NCI-H1092 treated with DMSO at 0.1 percent for 48 hours (cell line): ENCODE measurements around the gene CYFIP1.

Source experiments
- DNase-seq: peaks from one replicate; lab custom pipeline; 2025; lab: John Stamatoyannopoulos, UW

The CYFIP1 gene

DNA sequence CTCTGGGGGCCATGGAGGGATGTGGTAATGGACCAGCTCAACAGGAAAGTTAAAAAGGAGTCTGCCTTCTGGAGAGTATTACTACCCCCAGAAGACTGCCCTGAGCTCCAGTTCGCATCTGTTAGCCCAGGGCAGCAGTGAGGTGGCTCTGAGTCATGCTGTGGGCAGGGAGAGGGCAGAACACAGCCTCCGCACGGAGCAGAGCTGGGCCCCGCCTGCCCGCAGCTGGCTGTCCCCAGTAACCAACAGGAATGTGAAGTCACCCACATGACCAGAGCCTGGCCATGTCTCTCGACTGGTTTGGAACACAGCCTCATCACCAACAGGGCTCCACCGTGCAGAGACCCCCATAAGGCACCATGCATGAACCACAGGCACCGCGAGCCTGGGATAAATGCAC is 62.1 kb downstream of the CYFIP1 start:
- no peak for DNase-seq

DNA sequence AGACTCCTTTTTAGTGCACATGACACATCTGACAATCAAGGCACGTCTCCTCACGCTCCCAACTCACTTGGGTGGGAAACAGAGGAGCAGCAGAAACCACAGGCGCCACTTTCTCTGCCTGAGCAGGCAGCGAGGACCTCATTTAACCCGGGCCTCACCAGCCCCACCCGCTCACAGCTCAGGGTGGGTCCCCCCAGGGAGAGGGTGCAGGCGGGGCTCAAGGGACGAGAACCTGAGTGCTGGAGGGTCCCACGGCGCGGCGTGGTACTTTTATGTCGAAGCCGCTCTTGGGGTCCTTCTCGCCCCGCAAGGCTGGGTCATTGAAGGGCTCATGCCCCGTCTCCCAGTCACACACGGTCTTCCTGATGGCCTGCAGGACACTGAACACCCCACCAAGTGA is 62.6 kb downstream of the CYFIP1 start:
- no peak for DNase-seq

DNA sequence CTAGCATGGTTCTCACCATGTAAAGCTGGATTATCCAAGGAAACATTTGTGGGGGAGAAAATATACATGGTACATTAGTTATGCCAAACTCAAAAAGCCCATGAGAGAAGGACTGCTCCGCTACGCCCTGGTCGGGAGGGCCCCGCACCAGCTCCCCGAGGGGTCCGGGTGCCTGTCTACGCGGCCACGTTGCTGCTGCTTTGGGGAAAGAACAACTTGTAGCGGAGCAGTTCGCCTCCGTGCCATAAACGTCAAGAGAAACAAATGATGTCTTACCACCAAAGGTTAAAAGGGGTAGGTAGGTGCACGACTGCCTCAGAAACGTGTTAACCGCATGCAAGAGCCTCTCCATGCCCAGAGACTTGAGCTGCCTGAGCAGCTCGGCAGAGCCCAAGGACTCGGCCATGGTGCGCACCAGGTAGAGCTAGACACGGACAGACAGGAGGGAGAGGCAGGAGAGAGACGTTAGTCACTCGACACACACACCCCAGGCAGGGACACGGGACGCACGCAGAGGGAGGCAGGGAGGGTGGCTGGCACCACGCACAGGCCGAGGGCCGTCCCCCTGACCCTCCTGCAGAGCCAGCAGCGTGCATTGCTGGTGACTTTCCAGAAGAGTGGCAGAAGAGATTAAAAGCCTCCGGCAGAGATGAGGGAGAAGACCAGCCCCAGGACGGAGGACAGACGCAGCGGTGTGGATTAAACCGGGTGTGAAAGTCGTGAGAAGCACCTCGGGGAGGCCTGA is 63.4 kb downstream of the CYFIP1 start:
- no peak for DNase-seq

DNA sequence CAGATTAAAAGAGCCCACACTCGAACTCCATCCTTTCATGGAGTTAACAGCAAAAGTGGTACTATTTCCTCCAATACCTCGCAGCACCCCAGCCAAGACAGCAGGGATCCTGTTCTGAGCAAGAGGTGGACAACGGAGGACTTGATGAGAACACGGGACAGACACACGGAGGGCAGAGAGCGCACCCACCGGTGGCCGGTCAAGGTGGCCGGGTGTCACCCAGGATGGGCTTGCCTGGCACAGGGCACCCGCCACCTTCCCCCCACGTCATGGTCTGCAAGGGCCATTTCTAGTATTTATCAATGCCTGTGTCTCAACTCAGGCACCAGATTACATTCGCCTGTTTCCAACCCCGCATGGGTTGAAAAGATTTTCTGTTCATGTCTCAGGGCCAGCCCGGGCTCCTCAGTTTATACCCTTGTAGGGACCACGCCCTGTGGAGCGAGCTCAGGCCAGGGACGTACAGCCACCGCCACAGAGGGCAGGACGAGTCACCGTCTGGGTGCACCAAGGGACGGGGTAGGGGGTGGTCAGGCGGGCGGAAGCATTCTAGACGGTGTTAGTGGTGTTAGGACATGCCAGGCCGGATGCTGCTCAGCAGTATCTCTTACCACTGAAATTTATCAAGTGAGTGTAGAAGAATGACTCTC is 64.2 kb downstream of the CYFIP1 start:
- DNase-seq, result no peak

DNA sequence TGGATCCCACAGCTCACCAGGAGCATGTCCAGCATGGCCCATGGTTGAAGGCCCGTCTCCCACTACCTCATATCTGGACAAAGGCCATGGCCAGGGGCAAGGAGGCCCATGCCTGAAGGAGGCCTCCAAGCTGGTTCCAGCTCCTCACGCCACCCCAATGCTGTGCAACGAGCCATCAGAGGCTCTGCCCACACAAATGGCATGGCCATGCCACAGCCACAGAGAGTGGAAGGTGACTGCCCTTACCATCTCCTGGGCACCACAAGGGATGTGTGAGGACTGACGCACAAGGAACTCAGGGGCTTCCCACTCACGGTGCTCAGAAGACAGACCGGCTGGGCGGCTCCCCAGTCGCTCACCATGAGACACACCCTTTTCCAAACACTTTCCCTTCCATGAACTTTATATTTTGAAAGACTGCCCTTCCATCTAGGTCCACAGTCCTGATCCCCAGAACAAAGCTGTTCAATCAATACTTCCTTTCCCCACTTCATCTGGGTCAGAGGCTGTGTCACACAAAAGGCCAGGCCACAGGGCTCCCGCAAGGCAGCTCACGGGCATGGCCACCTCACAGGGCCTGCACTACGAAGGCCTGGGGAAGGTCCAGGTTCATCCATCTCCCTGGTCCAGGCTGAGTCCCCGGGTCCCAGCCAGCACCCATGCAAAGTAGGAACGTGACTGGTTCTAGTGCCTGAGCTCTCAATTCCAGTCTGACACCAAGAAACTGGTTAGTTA is 66.4 kb downstream of the CYFIP1 start:
- DNase-seq, result no peak

DNA sequence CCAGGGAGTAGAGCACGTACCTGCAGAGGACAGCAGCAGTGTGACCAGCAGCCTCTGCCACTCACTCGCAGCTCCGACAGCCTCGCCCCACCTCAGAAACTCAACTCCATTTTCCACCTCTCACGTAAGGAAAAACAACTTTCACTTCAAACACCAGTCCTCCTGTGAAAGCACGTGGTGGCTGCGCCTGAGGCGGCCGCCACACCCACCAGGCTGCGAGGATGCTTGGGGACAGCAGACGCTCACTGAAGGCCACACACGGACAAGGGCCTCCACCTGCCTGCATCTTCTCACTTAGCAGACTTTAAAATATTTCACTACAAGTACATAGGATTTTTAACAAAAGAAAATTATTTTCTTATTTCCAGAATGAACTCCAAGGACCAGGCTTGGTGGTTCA is 67.9 kb downstream of the CYFIP1 start:
- DNase-seq, result no peak

DNA sequence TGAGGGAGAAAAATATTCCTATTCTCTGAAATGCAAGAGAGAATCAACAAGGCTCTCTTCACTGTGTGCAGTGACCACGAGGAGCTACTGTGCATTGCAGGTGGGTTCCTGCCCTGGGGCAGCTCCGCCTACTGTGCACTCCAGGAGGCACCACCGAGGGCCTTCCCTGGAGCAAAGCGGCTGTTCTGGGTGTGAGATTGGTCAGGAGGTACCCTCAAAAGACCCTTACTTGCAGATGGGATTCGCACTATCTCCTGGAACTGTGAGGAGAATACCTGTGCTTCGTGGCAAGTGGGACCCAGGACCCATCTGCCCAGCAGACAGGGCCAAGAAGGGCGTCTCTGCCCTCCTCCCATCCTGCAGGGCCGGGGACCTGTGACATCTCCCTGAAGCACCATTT is 68.9 kb downstream of the CYFIP1 start:
- DNase-seq, result no peak

DNA sequence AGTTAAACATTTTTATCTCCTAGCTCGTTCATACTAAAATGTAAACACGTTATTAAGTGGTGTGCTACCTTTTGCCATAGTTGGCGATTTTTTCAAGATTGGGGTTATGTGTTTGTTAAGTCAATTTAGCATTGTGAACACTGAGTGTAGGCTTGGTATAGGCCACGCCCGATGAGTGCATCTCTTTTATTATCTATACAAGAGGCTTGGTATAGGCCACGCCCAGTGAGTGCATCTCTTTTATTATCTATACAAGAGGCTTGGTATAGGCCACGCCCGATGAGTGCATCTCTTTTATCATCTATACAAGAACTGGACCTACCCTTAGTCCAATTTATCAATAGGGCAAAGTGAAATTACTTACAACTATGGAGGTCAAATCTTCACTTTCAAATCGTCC is 71.3 kb downstream of the CYFIP1 start:
- DNase-seq, result no peak

DNA sequence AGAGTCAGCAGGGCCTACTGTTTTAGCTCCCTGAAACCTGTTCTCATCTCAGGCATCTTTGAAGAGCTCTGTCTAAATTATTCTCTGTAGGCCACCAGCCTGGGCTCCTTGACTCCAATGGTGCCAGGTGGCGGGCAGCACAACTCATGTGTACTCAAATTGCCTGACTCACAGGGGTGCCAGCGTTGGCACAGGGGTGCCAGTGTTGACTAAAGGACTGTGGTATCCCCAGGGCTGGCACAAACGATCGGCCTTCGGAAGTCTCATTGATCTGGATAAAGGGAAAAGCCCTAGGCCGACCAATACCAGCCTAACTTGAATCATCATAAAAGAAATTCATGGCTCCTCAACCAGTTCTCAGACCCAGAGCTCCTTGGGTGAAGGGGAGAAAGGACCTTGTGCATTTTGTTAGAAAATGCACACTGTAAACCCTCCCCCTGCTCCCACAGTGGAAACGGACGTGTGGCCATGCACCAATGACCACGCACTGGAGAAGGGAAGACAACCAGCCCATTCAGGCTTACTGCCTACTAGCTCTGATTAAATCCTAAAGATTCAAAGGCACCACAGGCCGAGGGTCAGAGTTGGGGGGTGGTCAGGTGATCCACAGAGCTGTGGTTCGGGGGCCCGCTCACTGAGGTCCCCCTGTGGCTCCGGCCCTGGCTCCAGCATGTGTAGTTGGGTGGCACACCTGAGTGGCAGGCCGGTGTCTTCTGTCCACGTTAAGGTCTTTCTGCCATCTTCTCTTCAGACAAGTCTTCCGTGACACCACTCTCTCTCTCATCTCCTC is 72.8 kb downstream of the CYFIP1 start:
- DNase-seq, result no peak

DNA sequence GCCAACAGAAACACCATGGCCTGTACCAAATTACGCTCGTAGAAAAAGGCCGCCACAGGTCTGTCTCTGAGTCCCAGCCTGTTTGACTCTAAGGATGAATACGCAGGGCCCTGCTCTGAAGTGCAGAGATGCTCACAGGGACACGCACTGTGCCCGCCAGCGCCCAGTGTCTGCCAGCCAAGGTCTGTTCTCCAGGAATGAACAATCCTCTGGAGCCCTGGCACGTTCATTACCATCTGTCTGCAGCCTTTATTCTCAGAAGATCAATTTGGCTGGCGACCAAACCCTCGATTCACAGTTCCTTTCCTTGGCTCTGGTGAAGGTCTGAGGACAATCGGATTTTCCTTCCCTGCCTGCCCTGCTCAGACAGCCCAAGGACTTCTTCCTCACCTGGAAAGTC is 75.4 kb downstream of the CYFIP1 start:
- peak; percentile 59 for DNase-seq

DNA sequence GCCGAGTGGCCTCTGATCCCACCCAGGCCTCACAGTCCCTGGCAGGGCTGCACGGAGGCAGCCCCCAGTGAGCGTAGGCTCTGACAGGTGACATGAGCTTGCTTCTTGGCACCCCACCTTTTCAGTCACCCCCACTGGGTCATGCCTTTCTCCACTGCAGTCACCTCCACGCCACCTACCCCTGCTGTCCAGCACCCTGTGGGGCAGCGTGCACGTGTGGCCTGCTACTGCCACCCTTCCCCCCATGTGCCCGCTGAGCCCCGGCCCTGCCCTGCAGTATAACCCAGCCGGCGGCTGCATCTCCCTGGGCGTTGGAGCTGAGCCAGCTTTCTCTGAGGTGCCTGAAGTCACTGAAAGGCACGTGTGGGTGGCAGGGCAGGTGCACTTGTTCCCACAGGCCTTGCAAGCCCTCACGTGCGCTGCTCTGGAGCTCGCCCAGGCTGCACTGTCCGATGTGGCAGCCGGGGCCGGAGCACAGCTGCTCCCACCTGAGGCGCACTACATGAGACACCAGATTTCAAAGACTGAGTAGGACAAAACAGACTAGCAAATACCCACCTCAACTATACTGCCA is 76.1 kb downstream of the CYFIP1 start:
- DNase-seq, result peak; percentile 52

DNA sequence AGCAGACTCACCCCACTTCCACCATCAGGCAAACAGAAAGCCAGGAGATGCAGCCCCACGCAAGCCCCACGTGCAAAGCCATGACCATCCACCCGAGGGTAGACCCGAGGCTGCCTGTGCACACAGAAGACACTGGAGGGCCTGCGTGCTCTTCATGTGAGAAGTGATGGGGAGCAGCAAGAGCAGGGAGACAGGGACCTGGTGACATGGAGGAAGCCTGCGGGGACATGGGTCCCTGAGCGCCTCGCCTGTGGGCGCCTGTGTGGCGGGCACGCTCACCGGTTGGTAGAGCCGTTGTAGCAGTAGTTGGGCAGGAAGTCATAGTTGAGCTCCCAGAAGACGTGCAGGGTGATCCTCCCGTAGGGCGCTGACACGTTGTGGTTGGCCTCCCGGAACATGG is 76.7 kb downstream of the CYFIP1 start:
- DNase-seq, result no peak

DNA sequence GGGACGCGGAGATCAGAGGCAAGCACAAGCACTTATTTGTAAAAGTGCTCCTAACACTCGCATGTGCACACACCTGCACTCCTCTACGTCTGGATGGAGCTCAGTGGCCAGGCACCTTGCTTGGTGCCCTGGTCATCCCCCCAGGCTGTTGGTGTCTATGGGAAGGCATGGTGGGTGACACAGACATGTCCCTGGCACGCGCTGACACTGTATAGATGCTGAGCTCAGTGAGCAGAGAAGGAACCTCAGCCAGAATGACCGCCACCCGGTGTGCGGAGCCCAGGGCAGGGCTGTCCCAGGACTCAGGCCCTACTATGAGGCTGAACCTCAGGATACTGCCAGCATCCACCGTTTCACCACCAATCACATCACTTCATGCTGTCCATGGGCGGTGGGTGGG is 77.2 kb downstream of the CYFIP1 start:
- DNase-seq, result no peak

DNA sequence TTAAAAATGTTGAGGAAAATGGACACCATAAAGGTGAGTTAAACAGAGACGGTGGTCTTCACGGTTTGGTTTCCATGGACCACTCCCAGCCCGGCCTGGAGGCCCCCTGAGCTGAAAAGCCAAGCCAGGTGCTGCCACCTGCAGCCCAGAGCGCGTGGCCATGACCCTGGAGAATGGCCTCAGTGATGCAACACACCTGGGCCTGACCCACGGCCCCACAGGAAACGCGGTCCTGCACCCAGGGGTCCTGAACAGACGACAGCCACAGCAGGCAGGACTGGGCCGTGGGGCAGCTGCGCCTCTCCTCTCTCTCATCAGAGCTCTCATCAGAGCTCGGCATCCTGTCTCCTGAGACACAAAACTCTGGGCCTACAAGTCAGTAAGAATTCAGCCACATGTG is 77.6 kb downstream of the CYFIP1 start:
- no peak for DNase-seq

DNA sequence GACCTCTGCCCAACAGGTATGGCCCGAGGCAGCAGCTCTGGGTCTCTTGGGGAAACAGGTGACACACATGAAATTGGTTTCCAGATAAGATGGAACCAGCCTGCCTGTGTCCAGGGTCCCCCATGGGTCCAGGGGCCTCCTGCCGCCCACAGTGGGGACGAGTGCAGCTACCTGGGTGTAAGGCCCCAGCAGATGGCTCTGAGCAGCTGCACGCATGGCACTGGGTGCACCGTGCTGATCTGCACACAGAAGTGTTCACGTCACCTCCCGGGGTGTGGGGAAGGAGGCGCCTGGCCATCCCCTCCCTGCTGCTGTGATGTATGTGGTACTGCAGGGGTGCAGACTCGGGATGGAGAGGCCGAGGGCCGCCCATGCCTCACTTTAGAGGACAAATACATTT is 78.1 kb downstream of the CYFIP1 start:
- no peak for DNase-seq

DNA sequence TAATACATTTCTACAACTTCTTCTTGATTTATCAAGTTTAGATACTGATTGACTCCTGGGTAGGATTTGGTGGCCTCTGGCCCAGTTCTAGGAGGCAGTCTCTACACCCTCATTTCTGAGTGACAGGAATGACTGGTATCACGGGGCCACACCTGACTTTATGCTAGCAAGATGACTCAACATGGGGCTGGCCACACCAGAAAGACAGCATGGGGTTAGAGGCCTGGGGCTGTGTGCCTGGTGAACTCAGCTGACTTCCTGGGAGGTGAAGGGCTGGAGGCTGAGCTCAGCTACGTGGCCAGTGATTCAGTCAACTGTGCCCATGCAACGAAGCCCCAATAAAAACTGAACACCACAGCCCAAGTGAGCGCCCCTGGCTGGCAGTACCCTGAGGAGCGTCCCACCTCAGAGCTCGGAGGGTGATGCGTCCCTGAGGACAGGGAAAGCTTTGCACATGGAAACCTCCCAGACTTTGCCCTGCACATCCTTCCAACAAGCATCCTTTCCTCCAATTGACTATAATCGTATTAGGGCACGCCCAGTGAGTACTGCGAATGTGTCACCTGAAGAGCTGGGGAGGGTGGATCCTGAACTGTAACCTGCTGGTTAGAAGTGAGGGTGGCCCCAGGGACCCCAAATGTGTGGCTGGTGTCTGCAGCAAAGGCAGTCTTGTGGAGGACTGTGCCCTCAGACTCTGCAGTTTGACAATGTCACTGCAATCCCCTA is 84.5 kb downstream of the CYFIP1 start:
- no peak for DNase-seq

DNA sequence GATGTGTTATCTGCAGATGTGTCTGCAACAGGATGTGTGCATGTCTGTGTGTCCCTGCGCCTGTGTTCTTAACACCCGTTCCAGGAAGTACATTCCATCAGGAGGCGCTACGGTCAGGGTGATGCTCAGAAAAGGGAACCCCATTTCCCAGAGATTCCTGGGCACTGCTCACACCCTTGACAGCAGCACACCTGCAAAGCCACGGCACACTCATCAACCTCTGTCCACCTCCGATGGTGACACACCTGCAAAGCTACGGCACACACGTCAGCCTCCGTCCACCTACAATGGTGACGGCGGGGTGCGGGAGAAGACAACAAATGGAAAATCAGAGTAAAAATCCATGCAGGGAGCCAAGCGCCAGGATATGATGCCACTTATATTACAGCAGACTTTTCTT is 86.3 kb downstream of the CYFIP1 start:
- no peak for DNase-seq

DNA sequence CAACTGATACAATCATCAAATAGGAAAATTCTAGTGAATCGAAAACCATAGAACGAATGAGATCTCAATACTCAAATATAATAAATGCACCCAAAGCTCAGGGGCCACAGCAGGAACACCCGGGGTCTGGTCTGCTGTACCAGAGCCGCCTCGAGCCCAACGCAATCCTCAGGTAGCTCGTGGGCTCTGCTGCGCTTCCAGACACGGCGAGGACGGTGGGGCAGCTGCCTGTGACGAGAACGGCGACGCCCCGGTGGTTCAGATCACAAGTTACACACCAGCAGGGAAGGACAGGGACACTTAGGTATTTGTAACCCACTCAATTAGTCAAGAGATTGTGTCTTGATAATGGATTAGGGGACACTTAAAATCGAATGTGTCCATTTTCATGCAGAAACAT is 87.1 kb downstream of the CYFIP1 start:
- no peak for DNase-seq

DNA sequence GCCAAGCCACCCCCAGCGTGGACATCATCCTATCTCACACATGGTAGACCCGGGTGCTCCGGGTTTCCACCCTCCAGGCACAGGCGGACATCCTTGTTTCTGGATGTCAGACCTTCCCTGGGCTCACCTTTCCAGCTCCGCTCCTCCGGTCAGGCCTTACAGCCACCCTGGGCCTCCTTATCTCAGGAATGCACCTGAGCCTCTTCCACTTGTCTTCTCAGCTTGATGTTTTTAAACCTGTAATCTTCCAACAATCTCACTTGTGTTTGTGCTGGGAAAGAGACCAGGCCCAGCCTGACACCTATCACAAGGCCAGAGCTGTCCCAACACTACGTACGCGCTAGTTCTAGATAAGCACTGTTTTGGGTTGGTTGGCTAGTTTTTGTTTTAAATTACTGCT is 87.8 kb downstream of the CYFIP1 start:
- DNase-seq, result no peak

DNA sequence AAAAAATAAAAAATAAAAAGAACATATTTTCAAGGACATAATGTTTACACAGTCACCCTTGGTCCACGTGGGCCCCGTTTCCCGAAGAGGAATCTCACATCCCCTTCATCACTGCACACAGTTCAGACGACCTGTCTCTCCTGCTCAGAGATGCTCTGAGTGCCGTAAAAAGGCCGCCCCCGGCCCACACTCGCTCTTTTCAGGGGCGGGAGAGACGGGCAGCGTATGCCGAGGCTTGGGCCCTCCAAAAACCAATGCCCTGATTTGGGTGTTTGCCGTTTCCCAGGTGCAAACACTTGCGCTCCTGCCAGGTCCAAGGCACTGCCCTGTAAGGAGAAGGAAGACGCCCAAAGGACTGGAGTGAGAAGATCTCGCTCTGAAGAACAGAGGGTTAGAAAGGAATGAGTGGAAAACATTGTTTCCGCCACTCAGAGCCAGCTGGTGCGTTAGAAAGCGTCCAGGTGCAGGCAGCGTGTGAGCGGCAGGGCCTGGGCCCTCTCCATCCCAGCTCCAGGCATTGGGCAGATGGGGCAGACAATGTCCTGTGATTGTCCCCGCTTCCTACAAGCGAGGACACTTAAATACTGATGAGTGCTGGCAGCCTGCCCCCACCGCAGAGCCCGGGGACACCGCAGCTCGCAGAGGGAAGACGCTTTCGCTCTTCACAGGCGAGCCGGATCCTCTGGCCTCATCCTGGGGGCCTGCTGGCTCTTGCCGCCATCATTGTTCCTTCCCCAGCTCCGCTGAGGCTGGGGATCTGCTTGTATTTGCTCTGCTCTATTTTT is 88.5 kb downstream of the CYFIP1 start:
- DNase-seq, result no peak

DNA sequence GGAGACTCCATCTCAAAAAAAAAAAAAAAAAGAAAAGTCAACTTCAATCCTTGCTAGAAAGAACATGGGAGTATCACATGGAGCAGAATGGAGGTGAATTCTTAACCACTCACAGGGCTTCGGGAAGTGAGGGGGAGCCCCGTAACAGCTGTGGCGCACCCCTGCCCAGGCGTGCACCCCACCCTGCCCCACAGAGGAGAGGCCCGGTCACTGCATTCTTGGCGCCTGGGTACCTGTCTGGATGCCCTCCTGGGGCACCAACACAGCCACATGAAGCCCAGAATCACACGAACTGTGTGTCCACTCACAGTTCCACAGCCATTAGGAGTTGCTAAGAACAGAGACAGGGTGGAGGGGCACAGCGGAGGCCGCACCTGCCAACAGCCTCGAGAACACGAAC is 89.9 kb downstream of the CYFIP1 start:
- DNase-seq, result no peak
